SK-N-DZ (cell line): ENCODE measurements around the gene CRYGN. TPM values are rescaled to one million over a fixed set of nuclear protein-coding genes. Genes with fewer than 3 reads are reported as not detected.

Experiments used
- DNase-seq: peaks from one replicate; pipeline ENCODE4 v3.0.0-alpha.2; 2015; ENCODE audit warnings: low spot score
- polyA plus RNA-seq, 2 experiments: library from polyadenylated mRNA; depleted of rRNA; stranded (reverse); fragments of >200 nt; gene quantifications; 2 replicates each; pipeline ENCODE4 v1.2.3, GENCODE V29; 2014

Gene CRYGN, protein sequence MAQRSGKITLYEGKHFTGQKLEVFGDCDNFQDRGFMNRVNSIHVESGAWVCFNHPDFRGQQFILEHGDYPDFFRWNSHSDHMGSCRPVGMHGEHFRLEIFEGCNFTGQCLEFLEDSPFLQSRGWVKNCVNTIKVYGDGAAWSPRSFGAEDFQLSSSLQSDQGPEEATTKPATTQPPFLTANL
- polyA plus RNA-seq (2014; cell fraction: cytosol; rRNA removed) = 0.05 TPM in 1 of 2 replicates, not detected in the other
- not detected in 2 replicates for polyA plus RNA-seq (2014; cell fraction: nucleus; rRNA removed)

DNA sequence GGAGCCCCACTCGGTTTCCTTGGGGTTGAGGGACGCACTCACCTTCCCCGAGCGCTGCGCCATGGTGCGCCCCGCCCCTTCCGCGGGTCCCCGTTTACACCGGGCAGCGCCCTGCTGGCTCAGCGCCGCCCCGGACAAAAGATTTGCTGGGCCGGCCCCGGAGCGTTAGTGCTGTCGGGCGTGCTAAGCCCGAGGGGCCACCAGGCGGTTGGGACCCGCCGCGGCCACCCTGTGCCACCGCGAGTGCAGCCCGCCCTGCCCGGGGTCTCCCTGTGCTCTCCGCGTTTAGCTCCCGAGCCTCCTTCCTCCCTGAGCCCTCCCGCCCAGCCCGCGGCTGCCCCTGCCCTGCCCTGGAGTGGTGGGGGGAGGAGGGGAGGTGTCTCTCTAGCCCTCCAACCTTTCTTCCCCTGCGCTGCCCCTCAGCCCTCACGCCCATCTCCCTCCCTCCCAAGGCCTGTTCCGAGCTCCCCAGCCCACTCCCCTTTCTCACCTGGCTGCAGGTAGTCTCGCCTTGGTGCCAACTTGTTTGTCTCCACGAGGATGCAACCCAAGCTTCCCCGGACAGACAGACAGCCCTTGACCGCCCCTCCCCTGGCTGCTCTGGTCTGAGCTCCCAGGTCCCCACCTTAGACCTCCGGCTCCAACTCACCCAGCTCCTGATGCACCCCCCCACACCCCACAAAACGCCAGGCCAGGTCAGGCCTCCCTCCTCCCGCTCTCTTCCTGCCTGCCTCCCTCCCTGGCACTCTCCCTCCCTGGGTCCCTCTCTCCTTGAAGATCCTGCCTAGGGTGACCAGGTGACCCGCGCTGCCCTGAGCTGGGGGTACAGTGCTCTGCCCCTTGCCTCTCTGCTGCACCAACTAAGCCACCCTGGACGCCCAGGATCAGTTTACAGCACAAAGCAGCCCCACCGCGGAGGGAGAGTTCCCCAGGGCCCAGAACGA is at the start of gene CRYGN:
TSS of gene CRYGN (minus strand) at position 287 of the 944 bp plus-strand sequence. CDS start at position 63, 224 bp downstream.
- DNase-seq = no peak

DNA sequence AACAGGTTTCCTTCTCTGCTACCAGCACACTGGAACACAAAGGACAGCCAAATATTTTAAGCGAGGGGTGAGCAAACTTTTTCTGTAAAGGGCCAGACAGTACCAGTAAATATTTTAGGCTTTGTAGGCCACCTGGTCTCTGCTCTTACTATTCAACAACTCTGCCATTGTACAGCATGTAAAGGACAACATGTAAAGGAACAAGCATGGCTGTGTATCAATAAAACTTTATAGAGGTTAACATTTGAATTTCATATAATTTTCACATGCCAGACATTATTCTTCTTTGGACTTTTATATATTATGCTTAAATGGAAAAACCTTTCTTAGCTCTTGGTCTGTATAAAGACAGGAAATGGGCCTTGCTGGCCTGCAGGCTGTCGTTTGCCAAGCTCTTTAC is 49.6 kb upstream of the CRYGN start:
- DNase-seq = no peak

DNA sequence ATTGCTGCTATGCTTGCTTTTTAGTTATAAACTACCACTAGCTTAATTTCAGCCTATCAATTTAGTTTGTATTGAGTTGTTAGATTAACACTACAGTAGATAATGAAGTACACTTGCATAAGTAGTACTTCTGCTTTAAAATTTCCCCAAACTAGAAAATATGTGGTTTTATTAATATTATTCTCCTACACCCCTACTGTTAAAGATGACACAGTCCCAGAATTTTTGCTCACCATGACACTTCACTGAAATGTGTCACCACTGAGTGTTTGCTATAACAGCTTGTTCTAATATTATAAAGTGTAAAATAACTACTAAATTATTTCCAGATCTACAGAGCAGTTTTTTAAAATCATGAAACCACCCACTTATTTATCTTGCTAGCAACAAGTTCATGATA is 48.2 kb upstream of the CRYGN start:
- no peak for DNase-seq

DNA sequence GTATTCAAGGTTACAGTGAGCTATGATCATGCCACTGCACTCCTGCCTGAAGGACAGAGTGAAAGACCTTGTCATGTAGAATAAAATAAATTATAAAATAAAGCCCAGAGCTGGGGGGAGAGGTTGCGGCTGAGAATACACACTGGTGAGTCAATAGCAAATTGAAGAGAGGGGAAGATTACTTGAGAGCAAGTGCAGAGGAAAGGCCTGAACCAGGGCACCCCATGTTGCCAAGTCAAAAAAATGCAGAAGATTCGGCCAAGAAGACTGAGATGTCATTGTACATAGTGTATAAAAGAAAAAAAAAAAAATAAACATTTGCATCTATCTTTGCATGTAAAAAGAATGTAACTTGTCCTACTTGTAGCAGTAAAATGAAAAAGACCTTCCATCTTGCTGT is 47.3 kb upstream of the CRYGN start:
- DNase-seq = no peak

DNA sequence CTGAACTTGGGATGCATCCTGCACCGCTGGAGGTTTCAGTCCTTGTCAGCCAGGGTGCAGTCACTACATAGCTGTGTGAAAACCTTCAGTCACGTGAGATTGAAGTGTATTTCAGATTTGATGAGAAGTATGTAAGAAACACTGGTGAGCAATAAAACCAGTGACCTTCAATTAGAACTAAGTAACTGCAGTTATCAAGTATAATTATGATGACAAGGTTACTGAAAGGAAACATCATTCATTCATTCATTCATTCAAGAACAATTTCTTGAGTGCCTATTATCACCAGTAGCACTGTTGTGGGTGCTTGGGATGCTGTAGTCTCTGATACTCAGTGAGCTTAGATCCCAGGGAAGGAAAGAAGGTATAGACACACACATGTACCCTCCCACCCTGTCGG is 46.1 kb upstream of the CRYGN start:
- DNase-seq = no peak

DNA sequence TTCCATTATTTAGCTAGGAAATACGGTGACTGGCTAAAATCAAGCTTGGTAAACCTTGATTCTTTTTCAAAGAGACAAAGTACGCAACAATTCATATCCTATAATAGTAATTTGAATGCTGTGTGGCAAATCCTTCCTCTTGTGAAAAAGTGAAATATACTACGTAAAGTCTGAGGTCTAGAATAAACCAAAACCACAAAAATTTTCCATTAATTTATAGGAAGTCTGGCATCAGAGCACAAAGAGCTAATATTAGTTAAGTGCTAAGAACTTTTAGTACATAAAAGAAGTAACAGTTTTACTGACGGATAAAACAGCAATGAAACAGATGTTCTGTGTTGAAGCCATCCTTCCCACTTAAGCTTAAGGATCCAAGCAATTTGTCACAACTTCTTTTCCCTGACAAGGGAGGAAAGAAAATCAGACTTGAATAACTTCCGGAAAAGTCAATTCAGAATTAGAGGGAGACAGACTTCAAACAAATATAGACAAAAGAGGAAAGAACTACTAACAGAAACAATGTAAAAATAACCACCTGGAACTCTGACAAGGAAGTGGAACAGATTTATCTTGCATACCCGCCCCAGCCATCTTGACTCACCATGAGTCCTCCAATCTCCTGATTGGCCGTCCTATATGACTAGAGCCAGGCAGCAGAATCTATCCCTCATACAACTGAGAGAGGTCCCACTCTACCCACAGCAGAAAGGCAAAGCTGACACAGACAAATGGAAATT is 45.2 kb upstream of the CRYGN start:
- DNase-seq = no peak

DNA sequence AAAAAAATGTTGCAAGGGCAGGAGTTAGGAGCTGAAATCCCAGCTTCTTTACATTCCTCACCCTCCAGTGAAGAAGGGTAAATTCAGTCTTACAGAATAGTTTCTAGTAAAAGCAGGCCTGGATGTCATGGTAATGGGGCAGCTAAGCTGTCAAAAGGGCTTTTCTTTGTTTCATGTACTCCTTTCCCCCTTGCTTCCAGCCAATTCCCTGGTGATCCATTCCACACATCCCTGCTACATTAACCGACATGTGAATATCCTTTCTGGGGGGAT is 43.7 kb upstream of the CRYGN start:
- no peak for DNase-seq

DNA sequence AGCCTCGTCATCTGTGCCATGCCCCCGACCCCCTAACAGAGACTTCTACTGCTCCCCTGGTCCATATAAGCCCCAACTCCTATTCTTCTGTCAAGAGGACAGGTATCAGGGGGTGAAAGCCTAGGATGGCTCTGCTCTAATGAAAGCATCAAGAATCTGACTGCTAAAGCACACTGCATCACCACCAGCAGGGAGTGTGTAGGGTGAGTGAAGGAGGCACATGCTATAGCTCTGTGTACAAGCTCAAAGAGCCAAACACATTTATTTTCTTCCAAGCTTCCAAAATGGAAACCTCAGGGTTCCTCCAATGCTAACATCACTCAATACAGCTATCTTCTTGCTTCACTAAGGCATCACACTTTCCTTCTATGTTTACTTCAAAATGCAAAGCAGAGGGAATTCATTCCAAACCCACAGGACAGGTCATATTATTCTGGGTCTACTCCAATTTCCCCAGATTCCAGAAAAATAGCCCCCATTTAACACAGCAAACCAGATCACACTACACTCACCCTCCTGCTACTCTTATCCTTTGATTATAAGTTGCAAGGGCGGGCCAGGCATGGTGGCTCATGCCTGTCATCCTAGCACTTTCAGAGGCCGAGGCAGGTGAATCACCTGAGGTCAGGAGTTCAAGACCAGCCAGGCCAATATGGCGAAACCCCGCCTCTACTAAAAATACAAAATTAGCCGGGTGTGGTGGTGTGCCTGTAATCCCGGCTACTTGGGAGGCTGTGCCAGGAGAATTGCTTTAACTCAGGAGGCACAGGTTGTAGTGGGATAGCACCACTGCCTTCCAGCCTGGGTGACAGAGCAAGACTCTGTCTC is 43.2 kb upstream of the CRYGN start:
- DNase-seq = no peak

DNA sequence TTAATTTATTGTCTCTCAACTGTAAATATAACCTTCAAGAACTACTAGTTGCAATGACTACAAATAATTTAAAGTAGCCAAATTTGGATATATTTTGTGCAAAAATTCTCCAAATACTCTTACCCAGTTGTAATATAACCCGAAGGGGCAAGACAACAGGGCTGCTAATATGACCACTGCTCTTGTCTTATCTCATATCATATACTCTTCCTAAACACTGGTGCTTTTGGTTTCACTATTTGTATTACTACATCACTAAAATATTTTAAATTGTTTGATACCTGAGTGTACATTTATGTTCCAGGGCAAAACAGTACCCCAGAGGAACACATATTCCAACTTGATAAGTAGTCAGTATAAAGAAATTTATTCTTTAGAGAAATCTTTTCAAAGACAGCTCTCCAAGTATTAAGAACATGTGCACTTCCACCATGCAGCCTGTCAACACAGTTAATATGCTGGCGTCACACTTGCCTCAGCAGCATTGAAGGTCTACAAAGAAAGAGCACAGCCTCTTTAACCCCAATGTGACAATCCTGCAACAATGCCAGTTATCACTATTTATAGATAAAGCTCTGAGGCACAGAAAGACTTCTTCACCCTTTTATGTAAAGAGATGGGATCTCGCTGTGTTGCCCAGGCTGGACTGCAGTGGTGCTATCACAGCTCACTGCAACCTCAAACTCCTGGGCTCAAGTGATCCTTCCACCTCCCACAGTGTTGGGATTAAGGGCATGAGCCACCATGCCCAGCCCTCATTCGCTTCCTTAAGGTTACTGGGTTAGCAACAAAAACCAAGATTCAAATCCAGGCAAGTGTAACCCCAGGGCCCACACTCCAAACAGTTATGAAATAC is 41.9 kb upstream of the CRYGN start:
- DNase-seq = no peak

DNA sequence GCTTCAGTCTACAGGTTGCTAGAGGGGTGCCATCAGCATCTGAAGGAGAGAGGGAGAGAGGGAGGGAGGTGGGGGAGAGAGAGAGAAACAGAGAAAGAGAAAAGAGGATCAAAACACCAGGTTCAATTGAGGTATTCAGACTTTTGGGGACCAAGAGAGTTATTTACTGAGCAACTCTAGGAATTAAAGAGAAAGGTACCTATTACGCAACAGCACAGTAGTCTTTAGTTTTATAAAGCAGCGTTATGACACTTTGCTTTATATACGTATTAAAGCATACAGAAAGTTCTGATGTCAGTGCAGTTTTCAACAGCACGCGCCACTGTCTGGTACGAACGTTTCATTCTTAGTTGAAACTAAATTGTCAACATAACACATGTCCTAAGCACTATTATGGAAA is 37.9 kb upstream of the CRYGN start:
- DNase-seq = no peak

DNA sequence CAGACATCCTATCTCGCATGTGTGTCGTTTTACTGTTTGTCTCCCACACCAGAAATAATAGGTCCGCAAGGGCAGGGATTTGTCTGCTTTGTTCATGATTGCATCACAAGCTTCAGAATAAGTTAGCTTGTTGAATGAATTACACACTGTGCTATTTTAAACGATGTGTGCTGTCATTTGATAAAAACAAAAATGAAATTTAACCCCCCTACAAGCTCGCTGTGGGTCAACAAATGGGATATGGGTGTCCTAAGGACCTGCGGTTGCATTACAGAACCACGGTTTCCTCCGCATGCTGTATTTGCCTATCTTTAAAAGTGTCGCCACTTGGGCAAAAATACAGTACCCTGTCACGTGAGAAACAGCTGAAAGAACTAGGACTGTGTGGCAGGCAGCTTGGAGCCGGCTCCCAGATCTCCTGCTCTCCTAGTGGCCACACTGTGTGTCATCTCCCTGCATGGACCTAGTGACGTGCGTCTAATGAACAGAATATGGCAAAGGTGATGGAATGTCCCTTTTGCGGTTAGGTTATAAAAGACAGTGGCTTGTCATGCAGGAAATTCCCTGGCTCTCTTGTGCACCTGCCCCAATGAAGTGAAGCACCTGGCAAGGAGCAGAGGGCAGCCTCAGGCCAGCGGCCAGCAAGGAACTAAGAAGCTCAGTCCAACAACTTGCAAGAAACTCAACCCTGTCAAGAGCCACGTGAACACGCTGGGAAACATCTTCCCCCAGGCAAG is 32.9 kb upstream of the CRYGN start:
- DNase-seq = no peak

DNA sequence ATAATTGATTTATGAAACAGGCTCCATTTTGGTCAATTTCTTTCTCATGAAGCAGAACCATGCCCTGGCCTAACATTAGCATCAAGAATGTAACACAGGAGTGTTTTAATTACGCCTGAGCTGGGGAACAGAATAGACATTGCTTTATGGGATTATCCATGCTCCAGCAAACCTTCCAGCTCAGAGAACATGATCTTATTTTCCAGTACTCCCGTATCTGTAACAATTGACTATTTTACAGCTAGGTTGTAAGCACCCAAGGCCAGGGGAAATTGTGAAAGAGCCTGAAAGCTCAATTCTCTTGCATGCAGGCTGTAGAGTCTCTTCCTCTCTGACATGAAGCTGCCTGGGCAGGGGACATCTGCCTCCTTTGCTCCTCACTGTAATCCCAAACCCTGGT is 30.8 kb upstream of the CRYGN start:
- no peak for DNase-seq

DNA sequence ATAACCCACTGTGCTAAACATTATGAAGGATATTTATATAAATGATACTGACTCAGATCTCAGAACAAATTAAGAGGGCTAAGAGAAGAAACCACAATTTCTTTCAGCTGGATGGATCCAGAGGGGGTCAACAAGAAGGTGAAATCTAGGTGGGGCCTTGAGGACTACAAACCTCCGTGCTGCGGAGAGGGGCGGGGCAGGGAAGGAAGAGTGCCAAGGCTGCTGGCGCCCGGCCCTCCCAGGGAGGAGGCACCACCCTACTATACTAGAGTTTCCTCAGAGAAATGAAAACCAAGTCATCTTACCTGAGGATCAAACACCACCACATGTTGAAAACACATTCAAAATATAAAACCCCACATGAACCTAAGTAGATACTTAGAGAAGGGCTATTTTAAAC is 29.3 kb upstream of the CRYGN start:
- no peak for DNase-seq

DNA sequence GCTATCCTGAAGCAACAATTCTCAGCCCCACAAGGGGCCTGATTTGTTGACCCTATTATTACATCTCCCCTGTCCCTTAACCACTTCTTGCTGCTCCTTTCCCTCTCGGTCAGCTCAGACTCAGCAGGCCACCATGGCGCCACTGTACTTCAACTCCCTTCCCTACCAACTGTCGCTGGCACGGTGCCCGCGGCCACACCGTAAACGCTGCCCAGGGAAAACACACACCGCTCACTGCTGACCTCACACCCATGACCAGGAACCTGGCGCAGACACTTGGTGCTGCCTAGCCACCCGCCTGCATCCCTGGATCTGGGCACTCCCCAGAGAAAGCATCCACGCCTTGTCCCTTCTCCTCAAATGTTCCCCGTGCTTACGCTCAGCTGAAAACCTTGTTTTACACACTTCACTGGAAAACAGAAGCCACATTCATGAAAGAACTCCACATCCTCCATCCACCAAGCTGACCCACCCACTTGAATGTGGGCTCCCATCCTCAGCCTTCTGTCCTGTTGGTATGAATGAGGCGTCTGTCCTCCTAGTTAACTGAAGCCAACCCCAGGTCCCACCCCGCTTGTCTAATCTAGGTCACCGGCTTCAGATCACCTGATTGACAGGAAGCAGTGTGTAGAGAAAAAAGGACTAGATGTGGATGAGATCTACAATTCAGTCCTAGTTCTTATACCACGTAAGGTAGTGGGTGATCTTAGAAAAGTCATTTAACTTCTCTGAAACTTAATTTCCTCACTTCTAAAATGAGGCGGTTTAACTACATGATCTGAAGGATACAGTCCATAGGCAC is 28.5 kb upstream of the CRYGN start:
- DNase-seq = no peak

DNA sequence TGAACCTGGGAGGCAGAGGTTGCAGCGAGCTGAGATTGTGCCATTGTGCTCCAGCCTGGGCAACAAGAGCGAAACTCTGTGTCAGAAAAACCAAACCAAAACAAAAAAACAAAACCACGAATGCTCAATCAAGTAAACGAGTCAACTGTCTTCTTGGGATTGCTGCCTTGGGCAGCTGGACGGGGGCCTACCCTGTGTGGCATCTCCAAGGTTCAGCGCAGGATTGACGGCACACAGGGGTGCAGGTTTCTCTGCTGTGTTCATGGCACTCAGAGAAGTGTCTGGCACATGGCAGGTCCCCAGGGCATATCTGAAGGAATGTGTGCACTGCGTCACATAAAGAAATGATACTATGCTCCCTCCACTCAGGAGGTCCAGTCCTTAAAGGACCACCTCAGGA is 25.2 kb upstream of the CRYGN start:
- no peak for DNase-seq

DNA sequence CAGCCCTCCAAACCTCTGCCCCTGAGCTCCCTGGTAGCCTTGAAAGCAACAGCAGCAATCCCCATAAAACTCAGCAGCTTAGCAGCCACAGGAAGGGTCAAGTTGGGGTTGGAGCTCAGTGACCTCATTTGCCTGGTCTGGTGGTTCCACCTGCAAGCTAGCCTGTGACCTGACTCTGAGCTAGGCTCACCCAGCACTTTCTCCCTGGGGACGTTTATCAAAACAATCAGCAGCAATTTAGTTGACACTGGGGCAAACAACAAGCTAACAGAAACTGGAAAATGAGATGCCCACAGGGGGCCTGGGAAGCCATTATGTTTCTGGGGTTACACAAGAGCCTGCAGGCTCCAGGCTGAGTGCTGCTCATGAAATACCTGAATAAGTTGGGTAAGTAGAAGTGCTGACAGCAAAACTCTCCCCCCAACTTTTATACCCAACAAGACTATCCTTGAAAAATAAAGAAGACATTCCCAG is 22.4 kb upstream of the CRYGN start:
- no peak for DNase-seq

DNA sequence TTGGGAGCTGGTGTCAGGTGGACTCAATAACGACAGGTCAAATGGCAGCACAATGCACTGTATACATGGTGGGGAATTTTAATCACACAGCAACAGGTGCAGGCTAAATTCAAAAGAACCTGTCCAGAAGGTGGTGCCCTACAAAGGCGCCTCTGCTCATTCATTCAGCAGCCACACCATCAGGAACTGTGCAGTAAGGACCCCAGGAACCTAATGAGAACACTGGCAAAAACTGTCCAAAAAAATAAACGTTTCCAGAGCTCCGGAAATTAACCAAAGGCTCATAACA is 21.9 kb upstream of the CRYGN start:
- no peak for DNase-seq

DNA sequence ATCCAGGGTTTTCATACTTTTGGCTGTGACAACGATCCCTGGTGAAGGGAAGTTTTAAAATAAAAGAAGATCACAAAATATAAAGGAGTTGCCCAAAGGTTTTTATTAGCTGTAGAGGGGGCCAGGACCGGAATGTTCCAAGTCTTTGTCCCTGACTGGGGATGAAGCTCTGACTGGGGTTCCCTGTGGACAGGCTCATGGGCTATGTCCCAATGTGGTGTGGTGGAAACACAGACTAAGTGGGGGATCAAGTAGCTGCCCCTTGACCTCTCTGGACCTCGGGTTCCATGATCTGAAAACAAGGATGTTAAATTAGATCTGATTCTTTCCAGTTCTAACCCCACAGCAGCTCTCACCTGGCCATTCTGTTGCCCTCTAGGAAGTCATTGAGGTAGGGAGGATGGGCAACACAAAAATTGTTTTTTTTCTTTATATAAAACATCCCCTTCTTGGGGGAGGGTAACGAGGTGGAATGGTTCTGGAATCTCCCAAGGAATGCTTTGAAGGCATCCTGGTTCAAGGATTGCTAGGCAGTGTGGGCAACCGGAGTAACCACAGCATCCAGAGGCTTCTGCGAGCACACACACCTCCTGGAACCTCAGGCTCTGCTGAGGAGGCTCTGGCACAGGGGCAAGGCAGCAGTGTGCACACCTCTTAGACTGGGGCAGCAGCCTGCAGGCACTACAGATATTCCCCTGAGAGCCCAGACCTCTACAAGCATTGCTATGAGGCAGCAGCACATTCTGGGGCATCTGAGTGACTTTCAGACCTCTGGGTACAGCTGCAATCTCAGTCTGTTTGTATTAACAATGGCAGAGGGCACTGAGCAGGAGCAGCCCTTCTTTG is 21.4 kb upstream of the CRYGN start:
- DNase-seq = no peak
